GM12865 (cell line): Measurements from ENCODE around the gene KISS1R.

Experiments used
- DNase-seq: peaks from one replicate; pipeline ENCODE4 v3.0.0; 2010; ENCODE audit warnings: low read depth
- H3K4me3 ChIP-seq: 2 replicates; pipeline ENCODE4 v1.5.1; 2011; ENCODE audit warnings: mild to moderate bottlenecking, low read depth, low read length, control low read depth
- CTCF ChIP-seq: IDR thresholded peaks from 2 replicates; pipeline ENCODE4 v1.5.1; 2011; ENCODE audit warnings: low read length, control low read depth, low read depth, inconsistent platforms; ENCODE audit not compliant: insufficient read depth; ENCODE audit errors: missing control alignments

KISS1R gene

GRCh38 chr19:947707-948539 lies 30.8 kb downstream of the KISS1R start:
- H3K4me3 ChIP-seq: peak overlapping the region; percentile 86
- peak; percentile 98 for DNase-seq
- TF ChIP-seq CTCF: no peak

DNA sequence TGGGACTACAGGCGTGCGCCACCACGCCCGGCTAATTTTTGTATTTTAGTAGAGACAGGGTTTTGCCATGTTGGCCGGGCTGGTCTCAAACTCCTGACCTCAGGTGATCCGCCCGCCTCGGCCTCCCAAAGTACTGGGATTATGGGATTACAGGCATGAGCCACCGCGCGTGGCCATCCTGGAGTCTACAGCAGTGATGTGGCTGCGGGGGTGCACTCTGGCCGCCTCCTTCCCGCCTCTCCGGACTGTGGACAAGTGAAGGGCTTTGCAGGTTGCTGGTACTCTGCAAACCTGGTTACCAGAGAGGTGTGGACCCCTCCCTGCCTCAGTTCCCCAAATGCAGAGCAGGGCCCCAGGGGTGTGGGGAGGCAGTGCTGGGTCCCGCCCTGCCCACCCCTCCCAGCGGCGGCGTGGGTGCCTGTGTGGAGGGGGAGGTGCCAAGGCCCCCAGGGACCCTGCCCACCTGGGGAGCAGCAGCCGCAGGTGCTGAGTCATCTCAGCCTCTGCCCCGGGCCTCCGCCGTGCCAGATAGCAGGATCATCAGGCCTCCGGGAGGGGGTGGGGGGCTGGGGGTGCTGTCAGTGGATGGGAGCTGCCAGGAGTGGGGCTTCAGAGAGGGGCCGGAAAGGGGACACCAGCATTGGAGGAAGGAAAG lies 31.8 kb downstream of the KISS1R start:
- peak; percentile 75 for DNase-seq
- H3K4me3 ChIP-seq: peak overlapping the region; percentile 21
- TF ChIP-seq CTCF: no peak

DNA sequence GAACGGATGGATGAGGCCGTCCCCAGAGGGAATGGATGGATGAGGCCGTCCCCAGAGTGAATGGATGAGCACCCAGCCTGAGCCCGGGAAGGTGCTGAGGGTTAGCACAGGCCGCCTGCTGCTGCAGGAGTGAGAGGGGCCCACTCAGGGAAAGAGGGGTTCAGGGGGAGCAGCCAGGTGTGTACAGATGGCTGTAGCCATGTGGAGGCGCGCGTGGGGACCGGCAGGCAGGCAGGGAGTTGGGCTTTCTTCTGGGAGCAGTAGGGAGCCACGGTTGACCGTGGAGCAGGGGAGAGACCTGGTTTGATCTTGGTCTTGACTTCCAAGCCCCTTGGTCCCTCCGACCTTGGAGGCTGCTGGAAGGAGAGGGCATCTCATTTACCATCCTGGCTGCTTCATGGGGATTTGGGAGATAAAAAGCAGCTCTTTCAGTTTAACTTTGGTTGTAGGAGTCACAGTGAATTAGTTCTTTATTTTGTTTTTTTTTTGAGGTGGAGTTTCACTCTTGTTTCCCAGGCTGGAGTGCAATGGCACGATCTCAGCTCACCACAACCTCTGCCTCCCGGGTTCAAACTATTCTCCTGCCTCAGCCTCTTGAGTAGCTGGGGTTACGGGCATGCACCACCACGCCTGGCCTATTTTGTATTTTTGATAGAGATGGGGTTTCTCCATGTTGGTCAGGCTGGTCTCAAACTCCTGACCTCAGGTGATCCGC lies 33.4 kb downstream of the KISS1R start:
- DNase-seq: peak; percentile 45
- TF ChIP-seq CTCF: no peak

GRCh38 chr19:952049-952679 lies 35.0 kb downstream of the KISS1R start:
- no peak for TF ChIP-seq CTCF
- peak; percentile 57 for DNase-seq
- H3K4me3 ChIP-seq: peak overlapping the region; percentile 71

More for the DNA sequence above, 33.4 kb downstream of the KISS1R start:
- peak overlapping the region; percentile 71 for H3K4me3 ChIP-seq

GRCh38 chr19:952680-953444 lies 35.7 kb downstream of the KISS1R start:
- peak overlapping the region; percentile 71 for H3K4me3 ChIP-seq
- DNase-seq: peak; percentile 65

More at GRCh38 chr19:952680-953444, 35.7 kb downstream of the KISS1R start:
- no peak for TF ChIP-seq CTCF
